ENCODE measurements around the gene ARHGEF7.

- TF ChIP-seq, protein P1, sequence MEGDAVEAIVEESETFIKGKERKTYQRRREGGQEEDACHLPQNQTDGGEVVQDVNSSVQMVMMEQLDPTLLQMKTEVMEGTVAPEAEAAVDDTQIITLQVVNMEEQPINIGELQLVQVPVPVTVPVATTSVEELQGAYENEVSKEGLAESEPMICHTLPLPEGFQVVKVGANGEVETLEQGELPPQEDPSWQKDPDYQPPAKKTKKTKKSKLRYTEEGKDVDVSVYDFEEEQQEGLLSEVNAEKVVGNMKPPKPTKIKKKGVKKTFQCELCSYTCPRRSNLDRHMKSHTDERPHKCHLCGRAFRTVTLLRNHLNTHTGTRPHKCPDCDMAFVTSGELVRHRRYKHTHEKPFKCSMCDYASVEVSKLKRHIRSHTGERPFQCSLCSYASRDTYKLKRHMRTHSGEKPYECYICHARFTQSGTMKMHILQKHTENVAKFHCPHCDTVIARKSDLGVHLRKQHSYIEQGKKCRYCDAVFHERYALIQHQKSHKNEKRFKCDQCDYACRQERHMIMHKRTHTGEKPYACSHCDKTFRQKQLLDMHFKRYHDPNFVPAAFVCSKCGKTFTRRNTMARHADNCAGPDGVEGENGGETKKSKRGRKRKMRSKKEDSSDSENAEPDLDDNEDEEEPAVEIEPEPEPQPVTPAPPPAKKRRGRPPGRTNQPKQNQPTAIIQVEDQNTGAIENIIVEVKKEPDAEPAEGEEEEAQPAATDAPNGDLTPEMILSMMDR (IDR thresholded peaks at IDR 0.05) = no peak
- TF ChIP-seq ZFX (IDR thresholded peaks at IDR 0.05; ENCODE audit: borderline replicate concordance) = no peak
Observed at GRCh38 chr13:111345682-111346081, 230.6 kb downstream of the ARHGEF7 start.
